Body of pancreas (tissue), 4 donors: ENCODE data around the gene TMUB1. TPM values are rescaled to one million over a fixed set of nuclear protein-coding genes. Genes with fewer than 3 reads are reported as not detected.

Experiments
- ATAC-seq: fragments of 150-250 bp; one replicate; pipeline ENCODE4 v1.9.1; 2016
- DNase-seq, 4 donors: peaks; one replicate each; pipeline ENCODE4 v3.0.0-alpha.2; 2019
- H3K27ac ChIP-seq, 4 donors: fragments of 200-600 bp; sonication (generic); 1 replicate in 3 of 4; 2 replicates in 1 of 4; pipeline versions ENCODE4 v1.5.1 to v1.6.1; 2016 to 2019; ENCODE audit warnings: mild to moderate bottlenecking in 1 of 4, mixed read lengths in 1 of 4, moderate library complexity in 1 of 4
- H3K27me3 ChIP-seq, 2 donors: fragments of 200-600 bp; sonication (generic); one replicate each; pipeline ENCODE4 v1.6.0; 2016; ENCODE audit warnings: mild to moderate bottlenecking in 1 of 2
- H3K36me3 ChIP-seq, 2 donors: fragments of 200-600 bp; sonication (generic); replicated peaks in 1 of 2; 2 replicates each; pipeline ENCODE4 v1.5.1; 2016; ENCODE audit warnings: low read depth in 2 of 2; ENCODE audit not compliant: insufficient read depth in 1 of 2
- H3K4me1 ChIP-seq: fragments of 200-600 bp; sonication (generic); one replicate; pipeline ENCODE4 v1.6.0; 2016
- H3K4me3 ChIP-seq, 2 donors: fragments of 200-600 bp; sonication (generic); 1 replicate in 1 of 2; 2 replicates in 1 of 2; pipeline ENCODE4 v1.5.1; 2016 to 2019
- H3K9me3 ChIP-seq, 3 donors: fragments of 200-600 bp; sonication (generic); 1 replicate in 2 of 3; 2 replicates in 1 of 3; pipeline ENCODE4 v1.5.1; 2016
- CTCF ChIP-seq, 7 experiments: fragments of 450-650 bp in 4 of 7; fragments of 200-600 bp in 3 of 7; sonication (generic) in 3 of 7; IDR thresholded peaks; one replicate each; pipeline ENCODE4 v1.5.1; 2016 to 2019; ENCODE audit warnings: antibody characterized with exemption in 7 of 7
- POLR2A ChIP-seq, 3 donors: fragments of 450-650 bp; IDR thresholded peaks; one replicate each; pipeline ENCODE4 v1.6.1; 2016; ENCODE audit warnings: antibody characterized with exemption in 3 of 3, mild to moderate bottlenecking in 2 of 3
- WGBS, 2 donors: methylation state at CpG; one replicate each; pipeline ENCODE4 v1.1.5; 2017; 5-methylcytosine and 5-hydroxymethylcytosine counted together
- intact Hi-C: fragments of 100-400 bp; cut with DNase I; formaldehyde crosslinking; loops from one replicate; pipeline ENCODE4 v1.15.1; 2023
- total RNA-seq, 2 donors: library from RNA; depleted of rRNA; stranded (reverse); fragments of >200 nt; gene quantifications; one replicate each; pipeline ENCODE4 v1.1.0, GENCODE V29; 2016

The TMUB1 gene
- total RNA-seq, 2 donors from 2014 or later, result 34.9 to 54.2 TPM

GRCh38 chr7:151035026-151035717, 48.1 kb downstream of the TMUB1 start:
- intact Hi-C loops, result no loop called here
- Histone ChIP-seq H3K27ac (no peak overlapping the region), H3K4me3 (no peak overlapping the region), H3K36me3 (peaks cover 0 to 13% of the 10 kb centered on the region in 2 donors), H3K9me3 (no peaks in the 10 kb centered on the region), H3K4me1 (no peaks in the 10 kb centered on the region), H3K27me3 (no peaks in the 10 kb centered on the region)
- no peak for ATAC-seq
- whole genome bisulfite sequencing, 2 donors, result 87 to 93% methylated on average over 15 to 21 of the region's 21 CpGs
- no peak for DNase-seq
- TF ChIP-seq POLR2A (IDR thresholded peaks at IDR 0.05) (no peak), CTCF (IDR thresholded peaks at IDR 0.05) (no peak)

GRCh38 chr7:151034312-151035025, 48.8 kb downstream of the TMUB1 start:
- H3K36me3 ChIP-seq, result peaks cover 0 to 13% of the 10 kb centered on the region in 2 donors
- TF ChIP-seq POLR2A (IDR thresholded peaks at IDR 0.05) (no peak), CTCF (IDR thresholded peaks at IDR 0.05) (no peak)
- no peaks in the 10 kb centered on the region for H3K27me3 ChIP-seq
- H3K9me3 ChIP-seq, result no peaks in the 10 kb centered on the region
- DNase-seq (no peak), ATAC-seq (no peak)
- H3K27ac ChIP-seq, result no peak overlapping the region
- WGBS, 2 donors, result 87 to 91% methylated on average over 7 to 21 of the region's 21 CpGs
- H3K4me1 ChIP-seq, result no peaks in the 10 kb centered on the region
- H3K4me3 ChIP-seq, result no peak overlapping the region
- intact Hi-C loops, result loop anchor here (5.0 kb wide), 1 partner anchor 73 kb away; no protein-coding TSS in a partner anchor

- Histone ChIP-seq H3K27me3 (no peaks in the 10 kb centered on the region), H3K4me1 (peaks cover 3% of the 10 kb centered on the region), H3K27ac (no peak overlapping the region), H3K36me3 (peaks cover 0 to 13% of the 10 kb centered on the region in 2 donors), H3K4me3 (no peak overlapping the region), H3K9me3 (no peaks in the 10 kb centered on the region)
- WGBS, 2 donors, result 93% methylated on average over 3 to 5 of the region's 5 CpGs
- no peak for TF ChIP-seq POLR2A (IDR thresholded peaks at IDR 0.05)
- TF ChIP-seq CTCF (IDR thresholded peaks at IDR 0.05), result no peak
- no peak for DNase-seq
- intact Hi-C loops, result loop anchor here (5.0 kb wide), 1 partner anchor 73 kb away; no protein-coding TSS in a partner anchor
- ATAC-seq, result no peak
Observed at GRCh38 chr7:151033864-151034249, 49.4 kb downstream of the TMUB1 start.

GRCh38 chr7:151032936-151033863, 50.1 kb downstream of the TMUB1 start:
- no peak overlapping the region for H3K4me3 ChIP-seq
- H3K27me3 ChIP-seq, result no peaks in the 10 kb centered on the region
- 77 to 90% methylated on average over 6 to 17 of the region's 17 CpGs for WGBS, 2 donors
- H3K4me1 ChIP-seq, result peaks cover 5% of the 10 kb centered on the region
- H3K36me3 ChIP-seq, result peaks cover 0 to 13% of the 10 kb centered on the region in 2 donors
- ATAC-seq, result no peak
- no peak overlapping the region for H3K27ac ChIP-seq
- no peaks in the 10 kb centered on the region for H3K9me3 ChIP-seq
- intact Hi-C loops, result loop anchor here (5.0 kb wide), 1 partner anchor 74 kb away; no protein-coding TSS in a partner anchor
- TF ChIP-seq CTCF (IDR thresholded peaks at IDR 0.05) (no peak), POLR2A (IDR thresholded peaks at IDR 0.05) (no peak)
- DNase-seq, result no peak

Other genes with a start within 250 kb of the TMUB1 start
- gene AOC1, start 231.0 kb downstream of the TMUB1 start, total RNA-seq, result 1 to 10 TPM in 1 of 2 donors, not detected in 1; 1.6 TPM
- gene KCNH2, start 105.2 kb downstream of the TMUB1 start, total RNA-seq, result 1 to 10 TPM; 3.6 to 5.3 TPM
- 1 to 10 TPM; 4.9 to 7.6 TPM for gene NOS3, start 92.5 kb downstream of the TMUB1 start, total RNA-seq
- gene ATG9B, start 59.0 kb downstream of the TMUB1 start, total RNA-seq, result not detected
- 10 to 100 TPM in 1 of 2 donors, 1 to 10 TPM in 1; 8.8 to 39.6 TPM for gene ABCB8, start 55.0 kb downstream of the TMUB1 start, total RNA-seq
- 1 to 10 TPM in 1 of 2 donors, under 1 TPM in 1; 0.78 to 1.3 TPM for gene ASIC3, start 35.0 kb downstream of the TMUB1 start, total RNA-seq
- gene CDK5, start 25.6 kb downstream of the TMUB1 start, total RNA-seq, result 1 to 10 TPM; 2.3 to 6.3 TPM
- 100 to 1,000 TPM in 1 of 2 donors, 10 to 100 TPM in 1; 50.1 to 147 TPM for gene SLC4A2, start 23.9 kb downstream of the TMUB1 start, total RNA-seq
- 100 to 1,000 TPM in 1 of 2 donors, 10 to 100 TPM in 1; 60.7 to 201 TPM for gene FASTK, start 2.7 kb downstream of the TMUB1 start, total RNA-seq
- gene AGAP3, start 3.0 kb upstream of the TMUB1 start, total RNA-seq, result 100 to 1,000 TPM in 1 of 2 donors, 10 to 100 TPM in 1; 45.4 to 104 TPM
- not detected for gene GBX1, start 84.2 kb upstream of the TMUB1 start, total RNA-seq
- not detected for gene ASB10, start 103.8 kb upstream of the TMUB1 start, total RNA-seq
- gene H2BK1, start 127.0 kb upstream of the TMUB1 start, total RNA-seq, result not detected
- 10 to 100 TPM; 11.9 to 13.5 TPM for gene ABCF2, start 143.7 kb upstream of the TMUB1 start, total RNA-seq
- 10 to 100 TPM; 24.4 to 52.1 TPM for gene CHPF2, start 149.0 kb upstream of the TMUB1 start, total RNA-seq
- 10 to 100 TPM; 22.3 to 37.2 TPM for gene SMARCD3, start 165.2 kb upstream of the TMUB1 start, total RNA-seq